HepG2 (cell line): Measurements from ENCODE around the gene CADPS2. TPM values are rescaled to one million over a fixed set of nuclear protein-coding genes. Genes with fewer than 3 reads are reported as not detected.
A peak's percentile ranks its signal among the peaks of the same experiment; 100 is the strongest.
"Not testable (repeated sequence)": the region's sequence is repeated elsewhere in the genome, so short reads cannot be mapped to it uniquely, and the experiment has no call there.

ENCODE experiments used
- AHDC1 ChIP-seq: sonication (generic); formaldehyde crosslinking; IDR thresholded peaks from 2 replicates; pipeline ENCODE4 v1.5.1; 2020; ENCODE audit warnings: mild to moderate bottlenecking, missing genetic modification reagents, borderline replicate concordance
- CCDC6 ChIP-seq: sonication (generic); formaldehyde crosslinking; IDR thresholded peaks from 2 replicates; pipeline ENCODE4 v1.8.1; 2022; ENCODE audit warnings: mild to moderate bottlenecking, missing genetic modification reagents, moderate library complexity
- CEBPG ChIP-seq: IDR thresholded peaks from 2 replicates; pipeline ENCODE4 v1.6.1; 2016
- HHEX ChIP-seq: IDR thresholded peaks from 2 replicates; pipeline ENCODE4 v1.6.1; 2016; ENCODE audit warnings: control low read depth
- HMG20A ChIP-seq: IDR thresholded peaks from 2 replicates; pipeline ENCODE4 v1.6.1; 2016; ENCODE audit warnings: borderline replicate concordance
- HMG20B ChIP-seq: conservative IDR thresholded peaks from 2 replicates; pipeline ENCODE4 v1.6.1; 2016; ENCODE audit warnings: missing genetic modification reagents, missing compliant biosample characterization
- HNF4G ChIP-seq, 2 experiments: sonication (generic) in 1 of 2; formaldehyde crosslinking in 1 of 2; IDR thresholded peaks; 2 replicates each; pipeline versions ENCODE4 v1.4.0 to v1.6.1; 2011 to 2020; ENCODE audit warnings: borderline replicate concordance in 2 of 2, low read depth in 2 of 2, mild to moderate bottlenecking in 2 of 2, low read length in 1 of 2, missing genetic modification reagents in 1 of 2, moderate library complexity in 1 of 2
- LCORL ChIP-seq, 2 experiments: fragments of 450-650 bp in 1 of 2; sonication (generic) in 1 of 2; formaldehyde crosslinking in 1 of 2; IDR thresholded peaks; 2 replicates each; pipeline versions ENCODE4 v1.5.0 to v1.6.1; 2017 to 2020; ENCODE audit warnings: antibody characterized with exemption in 1 of 2, missing genetic modification reagents in 1 of 2
- MIER3 ChIP-seq: IDR thresholded peaks from 2 replicates; pipeline ENCODE4 v1.6.1; 2016; ENCODE audit warnings: missing compliant biosample characterization, borderline replicate concordance
- NCOA2 ChIP-seq: sonication (generic); formaldehyde crosslinking; IDR thresholded peaks from 2 replicates; pipeline ENCODE4 v1.8.0; 2022; ENCODE audit warnings: inconsistent platforms
- NR2C2 ChIP-seq: sonication (generic); formaldehyde crosslinking; IDR thresholded peaks from 2 replicates; pipeline ENCODE4 v1.4.0; 2020; ENCODE audit warnings: missing genetic modification reagents, mild to moderate bottlenecking, moderate library complexity, borderline replicate concordance
- RNF219 ChIP-seq: sonication (generic); formaldehyde crosslinking; IDR thresholded peaks from 2 replicates; pipeline ENCODE4 v1.5.0; 2020; ENCODE audit warnings: mild to moderate bottlenecking, missing genetic modification reagents
- SPEN ChIP-seq: sonication (generic); formaldehyde crosslinking; IDR thresholded peaks from 2 replicates; pipeline ENCODE4 v1.5.1; 2020; ENCODE audit warnings: low read depth, mild to moderate bottlenecking, missing genetic modification reagents
- TCF7 ChIP-seq: sonication (generic); IDR thresholded peaks from 2 replicates; pipeline ENCODE4 v1.6.1; 2016; ENCODE audit warnings: antibody characterized with exemption, low read depth
- ZBTB33 ChIP-seq: sonication (generic); formaldehyde crosslinking; IDR thresholded peaks from 2 replicates; pipeline ENCODE4 v1.4.0; 2020; ENCODE audit warnings: missing genetic modification reagents
- ZBTB7A ChIP-seq: sonication (generic); formaldehyde crosslinking; IDR thresholded peaks from 2 replicates; pipeline ENCODE4 v1.8.0; 2022; ENCODE audit warnings: mild to moderate bottlenecking, missing genetic modification reagents
- ZNF335 ChIP-seq: sonication (generic); formaldehyde crosslinking; IDR thresholded peaks from 2 replicates; pipeline ENCODE4 v1.4.0; 2020; ENCODE audit warnings: missing genetic modification reagents
- ZNF513 ChIP-seq: sonication (generic); formaldehyde crosslinking; conservative IDR thresholded peaks from 2 replicates; pipeline ENCODE4 v1.5.0; 2020; ENCODE audit warnings: missing genetic modification reagents
- polyA plus RNA-seq, 8 experiments: library from polyadenylated mRNA; depleted of rRNA in 3 of 8; stranded (reverse) in 7 of 8; unstranded in 1 of 8; fragments of >200 nt; fragmentation: Illumina TruSeq in 4 of 8; extraction: Trizol in 4 of 8; gene quantifications; 2 replicates each; pipeline versions ENCODE4 v1.2.1 to v1.2.3, GENCODE V29; 2011 to 2016; ENCODE audit warnings: low read depth in 4 of 8, missing spikeins in 1 of 8, mixed read lengths in 1 of 8; ENCODE audit not compliant: insufficient read depth in 1 of 8
- total RNA-seq, 5 experiments: library from RNA; depleted of rRNA; stranded (reverse); fragments of >200 nt; fragmentation: Illumina TruSeq; extraction: Trizol; gene quantifications; 2 replicates each; pipeline ENCODE4 v1.2.3, GENCODE V29; 2016; ENCODE audit warnings: low read depth in 1 of 5

The CADPS2 gene
- total and polyA plus RNA-seq, 2 of the 13 experiments (the other 11 are each of a cell fraction or from before 2014, with no cell fraction given): 17.6 to 43.8 TPM

- peak; percentile 89 for TF ChIP-seq NR2C2 (CRISPR knock-in tag)
- TF ChIP-seq ZBTB7A (CRISPR knock-in tag): peak; percentile 61; the same call in 1 of the 2 replicates
- peak; percentile 95 for TF ChIP-seq NCOA2 (CRISPR knock-in tag)
- 0 out of 2 replicates have a peak, but pooled peaks have one; percentile 30 for TF ChIP-seq RNF219 (CRISPR knock-in tag)
- TF ChIP-seq CEBPG (CRISPR knock-in tag): peak; percentile 60
- peak; percentile 79; the same call in 1 of the 2 replicates for TF ChIP-seq MIER3 (CRISPR knock-in tag)
- peak; percentile 46; the same call in 1 of the 2 replicates for TF ChIP-seq ZBTB33 (CRISPR knock-in tag)
- TF ChIP-seq LCORL (IDR thresholded peaks at IDR 0.05); HNF4G (CRISPR knock-in tag; IDR thresholded peaks at IDR 0.05; ENCODE audit: borderline replicate concordance, low read depth): not testable (repeated sequence)
- peak; percentile 73; the same call in 1 of the 2 replicates for TF ChIP-seq LCORL (CRISPR knock-in tag; IDR thresholded peaks at IDR 0.05)
- TF ChIP-seq HMG20B (CRISPR knock-in tag): peak; percentile 80; the same call in 1 of the 2 replicates
- peak; percentile 39; the same call in 1 of the 2 replicates for TF ChIP-seq CCDC6 (CRISPR knock-in tag)
- TF ChIP-seq HNF4G (IDR thresholded peaks at IDR 0.05; ENCODE audit: borderline replicate concordance, low read depth, low read length): peak; percentile 56; the same call in 1 of the 2 replicates
- 0 out of 2 replicates have a peak, but pooled peaks have one; percentile 22 for TF ChIP-seq ZNF335 (CRISPR knock-in tag)
- peak; percentile 77 for TF ChIP-seq AHDC1 (CRISPR knock-in tag)
- 0 out of 2 replicates have a peak, but pooled peaks have one; percentile 25 for TF ChIP-seq ZNF513 (CRISPR knock-in tag)
- peak; percentile 76 for TF ChIP-seq HHEX
- peak; percentile 90 for TF ChIP-seq TCF7
- peak; percentile 90; the same call in 1 of the 2 replicates for TF ChIP-seq HMG20A (CRISPR knock-in tag)
- peak; percentile 50; the same call in 1 of the 2 replicates for TF ChIP-seq SPEN (CRISPR knock-in tag)
Measured at GRCh38 chr7:122679269-122679709, 207.0 kb downstream of the CADPS2 start (continued).
